Activated CD8-positive, alpha-beta memory T cell treated with anti-CD3 and anti-CD28 coated beads, Interleukin-2, amount 50 U/mL, for 1 hour (primary cell): ENCODE data around the gene PGAP1.

Experiments
- DNase-seq: peaks from one replicate; pipeline ENCODE4 v3.0.0-alpha.2; 2020; ENCODE audit errors: extremely low read depth

The PGAP1 gene

GRCh38 chr2:196802401-196802800 lies 124.1 kb downstream of the PGAP1 start:
- DNase-seq: no peak

- no peak for DNase-seq
Measured at GRCh38 chr2:196801674-196802261, 124.7 kb downstream of the PGAP1 start.

GRCh38 chr2:196798980-196799379 lies 127.5 kb downstream of the PGAP1 start:
- no peak for DNase-seq

- no peak for DNase-seq
Measured at GRCh38 chr2:196792865-196793264, 133.6 kb downstream of the PGAP1 start.

- DNase-seq: no peak
Measured at GRCh38 chr2:196783431-196784094, 142.9 kb downstream of the PGAP1 start.
